GM18502 (cell line): Measurements from ENCODE around the gene CNOT6.
"Not testable (repeated sequence)": the region's sequence is repeated elsewhere in the genome, so short reads cannot be mapped to it uniquely, and the experiment has no call there.

Experiments
- ATAC-seq: cut with Tn5 transposase; IDR thresholded peaks from one replicate; pipeline ENCODE4 v1.9.1; 2021; ENCODE audit warnings: mild to moderate bottlenecking; ENCODE audit not compliant: unreplicated experiment, poor library complexity

Gene CNOT6

GRCh38 chr5:180470361-180470760 lies 23.8 kb upstream of the CNOT6 start:
- no peak for ATAC-seq

- peak; percentile 75 for ATAC-seq
Measured at GRCh38 chr5:180470966-180471582, 23.1 kb upstream of the CNOT6 start.

GRCh38 chr5:180471866-180472265 lies 22.3 kb upstream of the CNOT6 start:
- no peak for ATAC-seq

GRCh38 chr5:180472269-180472668 lies 21.9 kb upstream of the CNOT6 start:
- no peak for ATAC-seq

- ATAC-seq, result not testable (repeated sequence)
Measured at GRCh38 chr5:180473386-180473785, 20.8 kb upstream of the CNOT6 start.

- ATAC-seq, result no peak
Measured at GRCh38 chr5:180474569-180474968, 19.6 kb upstream of the CNOT6 start.

- not testable (repeated sequence) for ATAC-seq
Measured at GRCh38 chr5:180475969-180476524, 18.1 kb upstream of the CNOT6 start.

- no peak for ATAC-seq
Measured at GRCh38 chr5:180484813-180485212, 9.4 kb upstream of the CNOT6 start.

- no peak for ATAC-seq
Measured at GRCh38 chr5:180486636-180487149, 7.5 kb upstream of the CNOT6 start.

GRCh38 chr5:180487556-180487955 lies 6.6 kb upstream of the CNOT6 start:
- no peak for ATAC-seq

GRCh38 chr5:180491496-180491895 lies 2.7 kb upstream of the CNOT6 start:
- ATAC-seq, result no peak

- ATAC-seq, result no peak
Measured at GRCh38 chr5:180492226-180492903, 1.8 kb upstream of the CNOT6 start.

- ATAC-seq, result peak; percentile 39
Measured at GRCh38 chr5:180494510-180495181, 467 bp downstream of the CNOT6 start.

- ATAC-seq, result no peak
Measured at GRCh38 chr5:180495292-180495691, 1.1 kb downstream of the CNOT6 start.

- no peak for ATAC-seq
Measured at GRCh38 chr5:180495991-180496741, 2.0 kb downstream of the CNOT6 start.

- not testable (repeated sequence) for ATAC-seq
Measured at GRCh38 chr5:180496806-180497205, 2.6 kb downstream of the CNOT6 start.

GRCh38 chr5:180497865-180498264 lies 3.7 kb downstream of the CNOT6 start:
- not testable (repeated sequence) for ATAC-seq

GRCh38 chr5:180498378-180498777 lies 4.2 kb downstream of the CNOT6 start:
- no peak for ATAC-seq

GRCh38 chr5:180499684-180500083 lies 5.5 kb downstream of the CNOT6 start:
- ATAC-seq, result no peak

- not testable (repeated sequence) for ATAC-seq
Measured at GRCh38 chr5:180500300-180500699, 6.1 kb downstream of the CNOT6 start.
